Caki2 (cell line): ENCODE measurements around the gene KMT2C. TPM values are rescaled to one million over a fixed set of nuclear protein-coding genes. Genes with fewer than 3 reads are reported as not detected.

Source experiments
- DNase-seq: peaks from one replicate; pipeline ENCODE4 v3.0.0-alpha.2; 2015; ENCODE audit warnings: low read depth
- in situ Hi-C: cut with HindIII; loops from 2 replicates; pipeline ENCODE4 v1.10.0; 2016; ENCODE audit warnings: low sequenced_read_pairs, low pct_unique_long_range_greater_than_20kb, mixed read lengths
- total RNA-seq: library from RNA; depleted of rRNA; stranded (reverse); fragments of >200 nt; shearing (Covaris generic); gene quantifications from 2 replicates; pipeline ENCODE4 v1.2.3, GENCODE V29; 2014; ENCODE audit warnings: low replicate concordance

The KMT2C gene
- total RNA-seq, 1 experiment from 2014 or later = 11.1 TPM

DNA sequence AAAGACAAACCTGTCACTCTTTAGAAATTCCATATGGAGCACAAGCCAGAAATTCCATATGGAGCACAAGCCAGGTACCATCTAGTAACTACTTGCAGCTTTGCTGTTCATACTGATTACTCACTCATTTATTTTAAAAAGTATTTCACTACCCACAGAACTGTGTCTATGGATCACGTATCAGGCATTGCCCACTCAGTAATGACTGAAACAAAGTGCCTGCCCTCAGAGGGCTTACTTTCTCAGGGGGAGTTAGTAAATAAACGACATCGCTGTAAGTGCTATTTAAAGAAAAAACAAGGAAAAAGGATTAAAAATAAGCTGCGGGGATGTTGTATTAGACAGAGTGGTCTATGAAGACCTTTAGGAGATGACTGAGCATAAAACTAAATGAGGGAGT, 239.4 kb downstream of the KMT2C start:
- no peak for DNase-seq
- in situ Hi-C loops = no loop called here

DNA sequence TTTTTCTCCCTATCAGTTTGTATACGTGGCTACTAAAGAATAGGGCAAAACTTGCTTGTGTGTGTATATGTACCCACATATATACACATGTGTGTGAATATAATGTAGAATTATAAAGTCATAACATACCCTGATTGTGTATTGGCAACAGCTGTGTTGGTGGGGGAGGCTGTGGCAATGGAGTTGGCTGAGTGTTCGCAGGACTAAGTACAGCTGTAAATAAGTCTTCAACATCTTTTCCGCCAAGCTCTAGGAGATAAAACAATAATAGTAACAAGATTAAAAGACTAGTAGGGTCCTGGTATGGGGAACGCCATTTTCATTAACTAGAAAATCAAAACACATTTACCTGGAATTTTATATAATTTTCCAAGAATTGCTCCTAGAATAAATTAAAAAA, 241.9 kb downstream of the KMT2C start:
- DNase-seq = no peak
- in situ Hi-C loops = no loop called here

DNA sequence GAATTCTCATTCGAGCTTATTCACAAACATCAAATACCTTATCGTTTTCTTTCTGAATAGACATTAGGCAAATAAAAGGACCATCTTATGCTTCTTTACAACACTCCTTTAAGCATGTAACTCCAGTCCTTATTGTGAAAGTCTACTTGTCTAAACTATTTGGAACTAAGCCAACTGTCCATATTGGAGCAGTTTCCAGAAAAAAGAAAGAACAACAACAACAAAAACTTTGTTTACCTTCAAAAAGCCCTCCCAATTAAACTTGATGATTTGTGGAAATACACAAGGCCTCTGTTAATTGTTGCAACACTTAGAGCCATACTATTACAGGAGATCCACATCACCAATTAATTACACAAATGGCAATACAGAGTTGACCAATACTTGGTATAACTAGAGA, 246.7 kb downstream of the KMT2C start:
- in situ Hi-C loops = no loop called here
- DNase-seq = no peak

DNA sequence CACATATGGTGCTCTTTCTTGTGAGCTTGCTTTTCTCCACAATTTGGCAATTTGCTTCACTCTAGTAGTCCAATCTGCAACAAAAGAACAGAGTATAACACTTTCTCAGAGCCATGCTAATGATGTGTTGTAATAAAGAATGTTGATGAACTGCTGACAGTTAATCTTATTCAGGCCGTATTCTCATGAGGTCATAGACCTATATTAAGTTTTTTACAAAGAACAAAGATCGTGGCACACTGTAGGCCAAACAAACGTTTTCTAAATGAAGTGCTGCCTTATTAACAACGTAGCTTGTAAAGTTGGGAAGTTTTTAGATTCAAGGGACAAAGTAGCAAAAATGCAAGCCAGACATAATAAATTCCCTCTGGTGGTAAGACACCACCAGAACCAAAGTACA, 250.2 kb downstream of the KMT2C start:
- no peak for DNase-seq
- in situ Hi-C loops = no loop called here

DNA sequence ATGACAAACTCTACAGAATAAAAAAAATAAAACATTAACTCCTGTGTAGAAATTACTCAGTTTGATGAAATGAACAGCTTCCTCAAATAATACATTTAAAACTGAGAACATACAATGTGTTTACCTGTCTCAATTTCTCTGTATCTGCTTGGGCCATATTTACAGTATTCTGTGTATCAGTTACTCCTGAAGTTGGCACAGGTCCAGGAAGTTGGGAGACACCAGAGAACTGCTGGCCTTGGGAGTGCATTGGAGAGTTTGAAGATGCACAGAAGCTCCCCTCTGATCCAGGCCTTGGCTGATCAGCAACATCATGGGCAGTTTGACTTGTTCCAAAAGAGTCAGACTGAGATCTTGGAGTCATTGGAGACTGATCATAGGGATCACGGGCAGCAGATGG, 255.2 kb downstream of the KMT2C start:
- no peak for DNase-seq
- in situ Hi-C loops = no loop called here

DNA sequence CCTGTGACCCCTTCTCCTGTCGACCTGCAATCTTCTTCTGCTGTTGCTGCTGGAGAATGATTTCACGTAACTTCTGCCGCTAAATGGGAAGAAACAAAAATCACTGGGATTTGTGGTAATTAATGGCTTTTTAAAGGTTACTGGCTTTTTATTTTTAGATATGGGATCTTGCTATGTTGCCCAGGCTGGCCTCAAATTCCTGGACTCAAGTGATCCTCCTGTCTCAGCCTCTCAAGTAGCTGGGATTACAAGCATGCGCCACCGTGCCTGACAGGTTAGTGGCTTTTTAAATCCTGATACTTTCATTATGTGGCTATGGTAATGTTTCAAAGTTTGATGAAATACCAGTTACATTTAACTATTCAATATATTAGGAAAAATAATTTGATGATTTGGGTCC, 255.8 kb downstream of the KMT2C start:
- in situ Hi-C loops = no loop called here
- no peak for DNase-seq

DNA sequence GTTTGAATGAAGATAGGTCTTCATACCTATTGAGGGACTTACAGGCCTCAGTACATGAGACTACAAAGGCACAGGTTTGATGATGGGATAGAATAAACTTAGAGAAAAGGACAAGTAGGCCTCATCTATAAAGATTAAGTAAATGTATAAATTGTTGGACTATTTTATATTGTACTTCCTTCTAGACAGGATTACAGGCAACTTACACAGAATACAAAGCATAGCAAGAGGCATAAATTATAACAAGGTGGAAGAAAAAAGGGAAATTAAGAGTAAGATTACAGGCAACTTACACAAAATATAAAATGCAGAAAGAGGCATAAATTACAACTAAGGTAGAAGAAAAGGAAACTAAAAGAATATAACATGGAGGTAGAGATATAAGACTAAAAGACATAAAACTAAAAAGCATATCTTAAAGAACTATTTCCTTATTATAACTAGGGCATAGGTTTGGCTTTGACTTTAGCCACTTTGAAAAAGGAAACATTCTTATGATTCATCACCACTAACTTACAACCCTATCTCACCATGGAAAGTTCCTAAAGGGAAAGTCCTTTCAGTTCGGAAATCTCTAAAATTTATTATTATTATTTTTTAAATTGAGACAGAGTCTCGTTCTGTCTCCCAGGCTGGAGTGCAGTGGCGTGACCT, 257.3 kb downstream of the KMT2C start:
- DNase-seq = no peak
- in situ Hi-C loops = no loop called here

DNA sequence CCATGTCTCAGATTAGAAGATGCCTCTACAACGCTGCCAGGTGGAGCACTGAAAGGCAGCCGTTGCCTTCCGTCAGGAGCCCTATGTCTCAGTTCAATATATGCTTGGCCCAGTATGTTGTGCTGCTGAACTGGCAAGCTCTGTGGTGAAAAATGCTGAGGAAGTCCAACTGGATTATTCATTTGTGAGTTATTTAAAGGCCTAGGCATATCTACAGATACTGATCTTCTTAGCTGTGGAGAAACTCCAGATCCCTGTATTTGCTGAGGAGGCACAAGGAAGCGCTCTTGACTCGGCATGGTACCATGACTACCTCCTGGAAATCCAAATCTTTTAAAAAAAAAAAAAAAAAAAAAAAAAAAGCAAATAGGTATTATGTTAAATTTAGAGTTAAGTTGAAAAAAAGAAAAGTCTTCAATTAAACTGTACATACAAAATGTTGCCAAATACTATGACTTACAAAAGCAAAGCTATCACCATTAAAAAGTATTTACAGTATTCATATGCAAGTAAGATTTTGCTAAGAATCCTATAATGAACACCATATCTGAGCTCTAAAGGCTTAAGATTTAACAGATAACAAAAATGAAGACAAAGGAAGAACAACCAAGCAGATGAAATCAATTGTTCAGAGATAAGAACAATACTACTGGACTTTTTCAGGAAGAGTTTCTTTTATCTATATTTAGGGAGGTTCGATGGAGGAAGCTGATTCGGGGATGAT, 258.0 kb downstream of the KMT2C start:
- no peak for DNase-seq
- in situ Hi-C loops = no loop called here

DNA sequence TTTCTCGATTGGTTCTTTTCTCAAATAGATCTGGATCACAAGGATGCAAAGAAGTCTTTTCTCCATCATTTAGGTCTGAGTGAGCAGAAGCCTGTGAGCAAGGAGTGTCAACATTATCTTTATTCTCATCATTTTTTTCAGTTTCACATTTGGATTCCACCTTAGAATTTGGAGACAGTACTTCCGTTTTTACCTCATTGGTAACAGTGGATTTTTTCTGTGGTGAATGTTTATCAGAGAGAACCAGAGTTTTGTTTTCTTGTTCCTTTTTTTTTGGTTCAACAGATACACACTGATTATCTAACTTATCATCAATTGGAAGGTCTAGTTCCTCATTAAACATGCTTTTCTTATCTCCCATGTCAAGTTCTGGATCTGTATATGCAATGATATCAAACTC, 259.0 kb downstream of the KMT2C start:
- in situ Hi-C loops = no loop called here

DNA sequence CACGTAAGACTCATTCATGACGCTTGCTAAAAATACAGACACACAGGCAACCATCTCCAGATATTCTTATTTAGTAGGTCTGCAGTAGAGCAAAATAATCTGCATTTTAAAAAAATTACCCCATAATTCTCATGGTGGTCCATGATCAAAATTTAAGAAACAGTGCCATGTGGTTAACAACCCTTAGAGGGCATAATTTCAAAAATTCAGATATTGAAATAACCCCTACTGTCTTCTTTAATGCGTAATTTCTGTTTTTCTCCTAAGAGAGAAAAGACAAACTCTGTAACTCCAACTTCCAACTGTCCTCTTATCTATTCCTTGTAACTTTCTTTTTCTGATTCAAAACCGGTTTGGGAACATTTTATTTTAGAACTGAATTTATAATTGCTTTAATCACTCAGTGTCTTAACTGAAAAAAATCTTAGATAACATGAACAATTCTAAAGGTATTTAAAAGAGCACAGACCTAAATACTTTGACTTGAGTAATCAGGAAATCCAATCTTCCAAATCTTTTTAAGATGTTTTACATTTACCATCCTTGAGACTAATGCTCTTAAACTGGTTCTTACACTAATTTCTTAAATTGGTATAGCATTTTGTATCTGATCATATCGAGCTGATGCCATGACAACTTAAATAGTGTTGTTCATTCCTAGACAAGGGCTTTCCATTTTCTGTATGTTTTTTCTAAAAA, 262.3 kb downstream of the KMT2C start:
- no peak for DNase-seq
- in situ Hi-C loops = no loop called here

More for the DNA sequence above, 259.0 kb downstream of the KMT2C start:
- no peak for DNase-seq

DNA sequence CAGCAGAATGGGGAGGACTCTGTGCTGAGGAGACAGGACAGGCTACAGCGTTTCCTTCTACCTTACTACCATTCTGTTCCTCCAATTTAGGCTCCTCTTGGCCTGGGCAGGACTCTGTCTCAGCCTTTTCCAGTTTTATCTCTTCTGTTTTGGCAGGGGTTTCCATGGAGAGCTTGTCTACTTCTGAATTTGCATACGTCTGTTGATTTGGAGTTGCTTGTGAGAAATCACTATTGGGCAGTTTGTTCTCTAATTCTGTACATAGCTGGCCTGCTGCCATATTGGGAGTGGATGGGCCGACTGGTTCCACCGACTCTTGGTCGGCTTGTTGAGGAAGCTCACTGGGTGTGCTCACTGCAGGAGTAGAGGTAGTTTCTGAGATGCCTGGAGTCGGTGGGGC, 273.5 kb downstream of the KMT2C start:
- no peak for DNase-seq
- in situ Hi-C loops = no loop called here

DNA sequence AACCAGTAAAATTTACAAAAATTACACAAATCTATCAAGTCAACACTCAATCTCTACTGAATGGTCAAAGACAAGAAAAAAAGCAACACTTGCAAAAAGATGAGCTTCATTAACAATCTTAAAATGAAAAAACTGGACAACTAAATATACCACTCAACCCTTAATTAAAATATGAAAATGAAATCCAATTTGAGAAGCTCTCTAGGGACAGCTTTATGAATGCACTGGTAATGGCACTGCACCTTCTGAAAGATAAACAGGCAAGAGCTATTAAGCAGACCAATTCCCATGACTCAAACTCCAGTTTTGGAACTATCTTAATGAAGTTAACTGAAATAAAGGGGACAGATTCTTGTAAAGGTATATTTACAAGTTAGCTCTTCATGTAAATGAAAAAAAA, 274.6 kb downstream of the KMT2C start:
- DNase-seq = no peak
- in situ Hi-C loops = no loop called here

DNA sequence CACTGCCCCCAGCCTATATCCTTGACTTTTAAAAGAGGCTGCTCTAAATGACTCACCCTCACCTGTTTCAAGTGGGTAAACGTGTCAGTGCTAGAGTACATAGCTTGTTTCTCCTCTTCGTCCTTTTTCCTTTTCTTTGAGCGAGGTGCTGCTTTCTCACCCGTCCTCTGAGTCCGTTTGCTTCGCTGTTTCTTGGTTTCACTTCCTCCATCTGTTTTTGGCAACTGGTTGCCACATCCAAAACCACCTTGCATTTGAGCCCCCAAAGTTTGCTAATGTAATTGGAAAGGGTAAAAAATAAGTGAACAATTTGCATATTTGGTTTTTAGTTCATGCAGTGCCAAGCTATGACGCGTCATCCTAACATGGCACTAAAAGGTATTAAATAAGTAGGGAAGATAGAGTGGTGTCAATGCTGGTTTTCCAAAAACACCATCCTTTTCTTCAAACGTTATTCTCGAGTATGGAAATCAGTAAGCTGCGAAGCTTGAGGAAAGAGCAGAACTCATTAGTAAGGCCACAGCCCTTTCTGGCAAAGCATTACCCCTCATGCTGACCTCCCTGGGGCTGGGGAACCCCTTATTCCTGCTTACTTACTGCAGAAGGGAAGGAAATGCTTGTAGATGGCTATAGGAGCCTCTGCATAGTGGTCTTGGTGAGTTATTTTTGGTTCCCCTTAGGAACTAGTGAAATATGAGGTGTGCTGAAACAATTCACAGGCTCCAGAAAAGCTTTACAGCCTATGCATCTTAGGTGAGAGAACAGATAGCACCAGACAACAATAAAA, 276.8 kb downstream of the KMT2C start:
- in situ Hi-C loops = no loop called here
- no peak for DNase-seq

DNA sequence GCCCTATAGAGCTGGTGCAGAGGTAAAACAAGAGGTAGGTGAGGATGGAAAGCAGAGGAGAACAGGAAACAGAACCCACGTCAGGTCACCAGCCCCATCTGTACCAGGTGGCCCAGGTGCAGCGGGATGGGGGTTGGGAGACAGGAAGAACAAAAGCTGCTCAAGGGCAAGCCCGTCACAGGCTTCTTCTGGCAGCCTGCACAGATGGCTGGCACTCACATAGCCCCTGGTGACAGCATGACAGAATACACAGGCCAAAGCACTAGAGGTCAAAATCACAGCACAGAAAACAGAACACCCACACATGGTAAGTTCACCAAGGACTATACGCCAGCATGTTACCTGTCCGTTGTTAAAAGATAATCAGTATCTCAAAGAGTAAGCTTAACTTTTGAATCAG, 283.5 kb downstream of the KMT2C start:
- no peak for DNase-seq
- in situ Hi-C loops = no loop called here

DNA sequence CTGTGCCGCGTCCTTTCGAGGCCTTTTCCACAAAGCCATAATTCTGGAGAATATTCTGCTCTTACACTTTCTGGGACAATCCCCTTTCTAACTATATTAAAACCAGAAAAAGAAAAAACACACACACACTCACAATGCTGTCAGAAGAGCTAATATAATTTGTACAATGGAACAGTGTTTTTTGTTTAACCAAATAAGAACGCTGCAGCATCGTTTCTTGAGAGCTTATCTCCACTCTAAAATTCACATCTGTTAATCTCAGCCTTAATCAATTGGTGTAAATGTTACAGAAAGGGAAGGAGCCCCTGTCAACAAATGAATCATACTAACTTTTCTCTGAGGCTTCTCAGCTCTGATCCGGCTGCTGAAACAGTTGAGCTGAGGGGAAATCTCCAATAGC, 286.4 kb downstream of the KMT2C start:
- in situ Hi-C loops = no loop called here
- no peak for DNase-seq

DNA sequence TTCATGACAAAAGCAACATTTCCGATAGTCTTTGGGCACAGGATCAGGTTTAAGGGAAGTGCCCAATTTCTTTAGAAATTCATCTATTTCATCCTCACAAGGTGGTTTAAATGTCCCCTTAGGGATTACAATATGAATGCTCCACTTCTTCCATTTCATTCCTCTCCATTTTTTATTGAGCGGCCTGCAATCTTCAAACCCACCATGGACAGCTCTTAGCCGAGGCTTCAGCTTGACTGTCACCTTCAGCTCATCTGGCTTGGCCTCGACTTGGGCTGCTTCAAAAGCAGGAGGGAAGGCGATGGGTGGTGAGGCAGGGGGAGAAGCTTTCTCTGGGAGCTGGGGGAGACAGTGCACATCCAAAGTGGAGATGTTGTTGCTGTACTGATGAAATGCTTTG, 287.1 kb downstream of the KMT2C start:
- in situ Hi-C loops = no loop called here
- no peak for DNase-seq

DNA sequence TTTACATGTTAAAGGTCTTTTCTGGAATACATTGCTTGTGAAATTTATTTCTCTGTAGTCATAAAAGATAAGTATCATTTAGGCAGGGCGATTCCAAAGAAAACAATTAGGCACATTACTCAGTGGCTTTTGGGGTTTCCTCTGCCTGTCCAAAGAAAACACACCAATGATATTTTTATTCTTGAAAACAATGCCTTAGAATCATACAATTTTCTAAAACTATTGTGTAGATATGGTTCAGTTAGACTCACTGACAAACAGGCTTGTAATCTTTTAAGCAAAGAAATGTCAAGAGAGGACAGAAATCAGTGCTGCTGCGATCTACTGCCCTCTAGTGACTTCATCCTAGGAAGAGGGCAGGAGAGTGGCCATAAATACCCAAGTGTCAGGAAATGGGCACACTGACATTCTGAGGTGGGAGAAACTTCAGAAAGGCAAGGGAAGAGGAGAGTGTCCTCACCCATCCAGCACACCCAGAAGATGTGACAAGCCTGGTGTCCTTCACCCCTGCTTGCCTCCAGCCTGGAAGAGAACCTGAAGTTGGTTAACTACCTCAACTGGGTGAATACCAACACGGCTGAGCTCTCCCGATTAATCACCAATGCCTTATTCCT, 289.8 kb downstream of the KMT2C start:
- in situ Hi-C loops = no loop called here
- peak; percentile 41 for DNase-seq

DNA sequence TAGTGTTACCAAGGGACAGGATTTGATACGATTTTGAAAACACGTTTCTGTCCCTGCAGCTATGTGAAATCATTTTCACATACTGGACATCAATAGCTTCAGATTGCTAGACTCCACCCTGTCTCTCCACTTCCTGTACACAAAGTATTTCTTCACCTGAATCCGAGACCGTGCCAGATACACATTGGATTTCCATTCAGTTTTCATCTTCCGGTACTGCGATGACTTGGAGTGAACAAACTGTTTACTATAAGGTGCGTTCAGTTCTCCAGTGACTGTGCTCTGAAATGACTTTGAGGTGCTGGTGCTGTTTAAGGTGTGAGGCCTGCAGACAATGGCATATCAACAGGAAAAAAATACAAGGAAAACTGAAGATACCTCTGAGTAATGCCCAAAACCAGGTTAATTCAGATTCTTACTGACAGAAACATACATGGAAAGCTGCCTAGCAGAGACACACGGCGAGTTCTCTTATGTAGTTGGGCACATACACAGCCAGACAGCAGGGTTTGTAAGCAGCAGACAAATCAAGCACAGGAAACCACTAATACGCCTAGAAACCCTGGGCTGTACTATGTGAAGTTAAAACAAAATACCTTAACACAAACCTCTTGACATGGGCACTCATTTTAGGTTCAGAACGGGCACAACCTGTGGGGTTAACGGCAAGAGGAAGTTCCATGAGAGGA, 291.1 kb downstream of the KMT2C start:
- no peak for DNase-seq
- in situ Hi-C loops = no loop called here
